Stimulated activated CD8-positive, alpha-beta memory T cell treated with anti-CD3 and anti-CD28 coated beads, Interleukin-4, amount 100 ng/mL, for 4 hours (primary cell): Measurements from ENCODE around the gene CCNY.
"Not testable (repeated sequence)": the region's sequence is repeated elsewhere in the genome, so short reads cannot be mapped to it uniquely, and the experiment has no call there.

ENCODE experiments used
- DNase-seq, 2 donors: peaks; one replicate each; pipeline ENCODE4 v3.0.0-alpha.2; 2020; ENCODE audit warnings: low read depth in 2 of 2, low spot score in 1 of 2

CCNY gene

GRCh38 chr10:35400595-35401268 is 64.4 kb downstream of the CCNY start:
- DNase-seq: no peak

- DNase-seq: not testable (repeated sequence)
Observed at GRCh38 chr10:35403491-35403890, 67.2 kb downstream of the CCNY start.

GRCh38 chr10:35404077-35404476 is 67.8 kb downstream of the CCNY start:
- DNase-seq: not testable (repeated sequence)

GRCh38 chr10:35406003-35406630 is 69.8 kb downstream of the CCNY start:
- DNase-seq: not testable (repeated sequence)

DNA sequence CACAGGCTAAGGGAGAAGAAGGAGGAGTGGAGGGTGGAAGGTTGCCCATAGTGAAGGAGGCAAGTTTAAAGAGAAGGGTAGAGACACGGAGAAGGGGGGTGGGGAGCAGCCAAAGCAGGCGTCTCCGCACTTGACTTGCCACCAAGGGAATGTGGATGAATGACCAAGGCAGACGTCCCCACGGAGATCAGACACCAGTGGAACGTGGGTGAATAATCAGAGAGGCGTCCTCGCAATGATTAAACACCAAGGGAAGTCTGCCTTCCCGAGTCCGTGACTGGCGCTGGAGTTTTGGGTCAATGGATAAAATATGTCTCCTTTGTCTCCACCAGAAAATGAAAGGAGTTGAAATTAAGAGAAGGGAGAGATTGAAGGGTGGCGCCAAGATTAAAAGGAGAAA is 71.4 kb downstream of the CCNY start:
- not testable (repeated sequence) for DNase-seq

- no peak for DNase-seq
Observed at GRCh38 chr10:35409094-35409582, 72.8 kb downstream of the CCNY start.

DNA sequence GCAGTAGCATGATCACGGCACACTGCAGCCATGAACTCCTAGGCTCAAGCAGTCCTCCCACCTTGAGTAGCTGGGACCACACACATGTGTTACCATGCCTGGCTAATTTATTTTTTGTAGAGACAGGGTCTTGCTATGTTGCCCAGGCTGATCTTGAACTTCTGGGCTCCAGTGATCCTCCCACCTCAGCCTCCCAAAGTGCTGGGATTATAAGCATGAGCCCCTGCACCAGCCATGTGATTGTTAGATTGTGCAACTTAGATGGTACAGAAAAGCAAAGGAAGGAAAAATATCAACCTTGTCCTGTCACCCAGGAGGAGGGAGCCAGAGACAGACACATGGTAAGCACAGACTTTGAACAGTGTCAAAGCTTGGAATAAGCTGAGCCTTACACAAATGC is 73.5 kb downstream of the CCNY start:
- no peak for DNase-seq

GRCh38 chr10:35412003-35412723 is 75.9 kb downstream of the CCNY start:
- no peak for DNase-seq

- DNase-seq: no peak
Observed at GRCh38 chr10:35412900-35413491, 76.7 kb downstream of the CCNY start.

DNA sequence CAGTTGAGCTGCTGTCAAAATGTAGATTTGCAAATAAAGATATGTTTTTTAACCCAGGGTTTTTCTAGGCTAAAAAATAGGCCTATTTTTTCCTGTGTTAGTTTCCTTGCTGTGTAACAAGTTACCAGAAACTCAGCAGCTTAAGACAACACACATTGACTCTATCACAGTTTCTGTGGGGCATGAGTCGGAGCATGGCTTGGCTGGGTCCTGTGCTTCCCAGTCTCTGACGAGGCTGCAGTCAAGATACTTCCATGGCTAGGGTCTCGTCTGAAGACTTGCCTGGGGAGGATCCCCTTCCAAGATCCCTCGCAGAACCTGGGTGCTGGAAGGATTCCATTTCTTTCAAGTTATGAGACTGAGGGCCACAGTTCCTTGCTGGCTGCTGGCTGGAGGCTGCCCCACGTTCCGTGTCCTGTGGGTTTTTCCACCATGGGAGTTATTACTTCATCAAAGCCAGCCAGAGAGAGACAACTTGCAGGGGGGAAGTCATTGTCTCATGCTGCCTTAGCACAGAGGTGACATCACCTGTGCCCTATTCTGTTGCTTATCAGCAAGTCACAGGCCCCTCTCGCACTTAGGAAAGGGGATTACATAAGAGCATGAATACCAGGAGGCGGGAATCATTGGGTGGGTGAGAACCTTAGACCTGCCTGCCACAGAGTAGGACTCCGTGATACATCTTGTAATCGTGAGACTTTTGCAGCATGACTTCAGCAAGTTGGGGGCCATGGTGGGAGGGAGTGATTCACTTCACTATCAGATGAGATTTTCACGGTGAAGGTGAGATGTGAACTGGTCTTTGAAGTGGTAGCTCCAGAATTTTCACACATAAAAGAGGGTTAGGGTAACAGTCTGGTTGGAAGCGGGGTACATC is 77.9 kb downstream of the CCNY start:
- DNase-seq: peak in 1 of 2 donors; percentile 14

GRCh38 chr10:35415505-35415904 is 79.2 kb downstream of the CCNY start:
- DNase-seq: no peak

DNA sequence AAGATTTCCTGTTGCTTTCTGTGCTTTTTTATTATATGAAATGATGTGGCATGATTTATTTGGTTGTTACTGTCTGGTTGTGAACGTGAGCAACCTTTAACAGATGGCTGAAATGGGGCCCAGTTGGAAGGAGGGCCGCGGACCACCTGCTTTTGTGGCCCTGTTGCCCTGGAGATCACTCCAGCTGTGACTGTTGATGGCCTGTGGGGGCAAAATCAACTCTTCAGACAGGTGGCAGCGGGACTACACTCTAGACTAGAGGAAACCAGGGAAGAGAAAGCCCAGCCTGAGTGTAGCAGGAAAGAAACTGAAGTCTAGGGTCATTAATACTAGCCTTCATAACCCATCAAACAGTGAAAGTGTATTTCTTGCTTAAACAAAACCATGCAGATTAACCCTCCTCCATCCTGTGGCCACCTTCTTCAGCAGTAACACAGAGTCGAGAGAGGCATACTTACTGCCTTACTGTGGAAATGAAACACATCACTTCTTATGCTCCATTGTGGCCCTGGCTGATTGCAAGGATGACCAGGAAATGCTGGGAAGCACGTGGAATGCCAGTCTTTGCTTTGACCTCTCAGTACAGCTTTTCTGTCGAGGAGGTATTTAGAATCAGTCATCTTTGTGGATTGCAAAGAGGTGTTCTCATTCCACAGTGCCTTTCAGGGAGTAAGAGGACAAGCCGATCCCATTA is 80.5 kb downstream of the CCNY start:
- no peak for DNase-seq

DNA sequence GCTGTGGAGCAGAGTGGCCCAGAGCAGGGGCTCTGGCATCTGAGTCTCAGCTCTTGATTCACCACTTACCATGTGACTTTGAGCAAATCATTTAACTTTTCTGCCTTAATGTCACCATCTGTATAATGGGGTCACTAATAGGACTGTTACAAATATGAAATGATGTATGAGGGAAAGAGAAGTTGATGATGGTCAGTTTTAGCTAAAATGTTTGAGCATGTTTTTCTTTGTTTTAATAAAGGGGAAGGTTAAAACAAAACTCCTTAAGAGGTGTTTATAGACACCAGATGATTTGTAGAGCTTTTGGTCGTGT is 81.0 kb downstream of the CCNY start:
- no peak for DNase-seq

GRCh38 chr10:35417795-35418194 is 81.5 kb downstream of the CCNY start:
- DNase-seq: no peak

- DNase-seq: not testable (repeated sequence)
Observed at GRCh38 chr10:35418580-35418979, 82.3 kb downstream of the CCNY start.

GRCh38 chr10:35420044-35420443 is 83.7 kb downstream of the CCNY start:
- no peak for DNase-seq

DNA sequence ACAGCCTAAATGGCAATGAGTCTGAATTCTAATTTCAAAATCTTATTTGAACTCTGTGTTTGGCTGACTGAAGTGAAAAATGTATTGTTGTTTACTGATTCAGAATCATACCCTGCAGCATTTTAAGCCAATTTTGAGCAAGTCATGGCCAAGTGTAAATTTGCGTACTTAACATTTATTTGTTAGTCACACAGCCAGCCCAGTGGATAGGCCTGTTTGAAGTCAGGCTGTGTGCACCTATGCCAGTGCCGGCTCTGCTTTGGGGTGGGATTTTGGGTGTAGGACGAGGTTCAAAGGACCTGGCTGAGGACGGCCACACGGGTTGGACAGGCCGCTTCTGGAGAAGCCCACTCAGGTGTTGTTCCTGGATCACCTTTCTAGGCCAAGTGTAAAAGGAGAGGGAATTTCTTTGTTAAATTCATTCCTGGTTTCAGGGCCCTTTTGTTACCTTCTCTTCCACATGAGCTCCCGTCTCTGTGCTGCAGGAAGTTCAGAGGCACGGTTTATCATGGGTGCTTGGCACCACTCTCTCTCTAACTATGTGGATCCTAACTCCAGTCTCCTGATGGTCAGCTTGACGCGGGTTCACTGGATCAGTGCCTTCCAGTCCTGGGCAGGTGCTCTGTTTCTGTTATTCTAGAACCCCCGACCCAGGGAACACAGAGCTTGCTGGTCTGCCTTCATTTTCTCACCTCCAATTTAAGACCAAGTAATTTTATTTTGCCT is 84.7 kb downstream of the CCNY start:
- no peak for DNase-seq

GRCh38 chr10:35421553-35422178 is 85.4 kb downstream of the CCNY start:
- no peak for DNase-seq

DNA sequence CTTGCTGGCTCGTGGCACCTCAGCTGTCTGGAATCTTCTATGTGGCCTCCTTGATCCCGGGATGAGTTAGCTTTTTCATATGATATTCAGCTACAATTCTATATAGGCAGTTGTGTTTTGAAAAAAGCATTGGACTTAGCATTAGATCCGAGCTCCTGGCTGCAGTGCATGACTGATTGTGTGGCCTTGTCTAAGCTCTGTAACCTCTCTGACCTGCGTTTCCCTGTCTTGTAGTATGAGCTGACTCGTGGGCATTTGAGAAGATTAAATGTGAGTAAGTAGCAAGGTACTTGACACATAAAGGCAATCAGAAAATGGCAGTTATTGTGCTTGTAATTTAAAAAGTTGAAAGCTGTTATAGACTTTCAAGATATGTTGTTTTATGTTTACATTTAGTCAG is 85.9 kb downstream of the CCNY start:
- no peak for DNase-seq
